Gastroesophageal sphincter (tissue), 3 donors: ENCODE results near the gene SBK2.

Source experiments
- POLR2A ChIP-seq, 2 donors: fragments of 450-650 bp; IDR thresholded peaks; one replicate each; pipeline ENCODE4 v1.6.1; 2017; ENCODE audit warnings: antibody characterized with exemption in 2 of 2, mild to moderate bottlenecking in 2 of 2, moderate library complexity in 1 of 2
- POLR2AphosphoS5 ChIP-seq: sonication (generic); formaldehyde crosslinking; IDR thresholded peaks from one replicate; pipeline ENCODE4 v1.6.1; 2017; ENCODE audit warnings: antibody characterized with exemption
- TF ChIP-seq, protein P1 (sequence below), 4 experiments: fragments of 200-600 bp in 2 of 4; fragments of 450-650 bp in 2 of 4; sonication (generic) in 1 of 4; IDR thresholded peaks; one replicate each; pipeline ENCODE4 v1.5.1; 2017 to 2019; ENCODE audit warnings: antibody characterized with exemption in 4 of 4, mild to moderate bottlenecking in 2 of 4, moderate library complexity in 2 of 4

- TF ChIP-seq POLR2A (IDR thresholded peaks at IDR 0.05) (no peak), POLR2AphosphoS5 (no peak)
- TF ChIP-seq, protein P1, sequence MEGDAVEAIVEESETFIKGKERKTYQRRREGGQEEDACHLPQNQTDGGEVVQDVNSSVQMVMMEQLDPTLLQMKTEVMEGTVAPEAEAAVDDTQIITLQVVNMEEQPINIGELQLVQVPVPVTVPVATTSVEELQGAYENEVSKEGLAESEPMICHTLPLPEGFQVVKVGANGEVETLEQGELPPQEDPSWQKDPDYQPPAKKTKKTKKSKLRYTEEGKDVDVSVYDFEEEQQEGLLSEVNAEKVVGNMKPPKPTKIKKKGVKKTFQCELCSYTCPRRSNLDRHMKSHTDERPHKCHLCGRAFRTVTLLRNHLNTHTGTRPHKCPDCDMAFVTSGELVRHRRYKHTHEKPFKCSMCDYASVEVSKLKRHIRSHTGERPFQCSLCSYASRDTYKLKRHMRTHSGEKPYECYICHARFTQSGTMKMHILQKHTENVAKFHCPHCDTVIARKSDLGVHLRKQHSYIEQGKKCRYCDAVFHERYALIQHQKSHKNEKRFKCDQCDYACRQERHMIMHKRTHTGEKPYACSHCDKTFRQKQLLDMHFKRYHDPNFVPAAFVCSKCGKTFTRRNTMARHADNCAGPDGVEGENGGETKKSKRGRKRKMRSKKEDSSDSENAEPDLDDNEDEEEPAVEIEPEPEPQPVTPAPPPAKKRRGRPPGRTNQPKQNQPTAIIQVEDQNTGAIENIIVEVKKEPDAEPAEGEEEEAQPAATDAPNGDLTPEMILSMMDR (IDR thresholded peaks at IDR 0.05), result no peak
These were observed 53.8 kb downstream of the SBK2 start for GRCh38 chr19:55482967-55483705.
